DOHH2 (cell line): Measurements from ENCODE around the gene PSMB10.

Experiments
- CTCF ChIP-seq: fragments of 200-600 bp; sonication (generic); IDR thresholded peaks from one replicate; pipeline ENCODE4 v1.5.1; 2014; ENCODE audit warnings: antibody characterized with exemption, mild to moderate bottlenecking, low read depth, low read length; ENCODE audit not compliant: poor library complexity, severe bottlenecking
- EZH2phosphoT487 ChIP-seq: fragments of 200-600 bp; sonication (generic); IDR thresholded peaks from 2 replicates; pipeline ENCODE4 v1.6.1; 2017; ENCODE audit warnings: borderline replicate concordance, mild to moderate bottlenecking, antibody characterized with exemption, low read length, moderate library complexity, mixed read lengths

GRCh38 chr16:67969254-67970039 is 32.8 kb upstream of the PSMB10 start:
- TF ChIP-seq CTCF, result no peak
- TF ChIP-seq EZH2phosphoT487, result no peak
